Mesenteric fat pad (tissue), 1 donor: Measurements from ENCODE around the gene HEBP2. TPM values are rescaled to one million over a fixed set of nuclear protein-coding genes. Genes with fewer than 3 reads are reported as not detected.
"Not testable (repeated sequence)": the region's sequence is repeated elsewhere in the genome, so short reads cannot be mapped to it uniquely, and the experiment has no call there.

ENCODE experiments used
- DNase-seq: peaks from one replicate; pipeline ENCODE4 v3.0.0-alpha.2; 2020; ENCODE audit warnings: low spot score
- long read RNA-seq: library from polyadenylated mRNA; unstranded; transcript quantifications from one replicate; pipeline ENCODE4 v2.0.0, GENCODE V29; 2020
- total RNA-seq: library from RNA; stranded (reverse); fragmentation: NEBNext Ultra II Directional; extraction: Animal tissue kit (Norgen Biotek cat#: 25700); gene quantifications from one replicate; pipeline ENCODE4 v1.2.1, GENCODE V29; 2021
- donor health status: DM: yes; HTN: yes; CAD: no.

The HEBP2 gene, protein sequence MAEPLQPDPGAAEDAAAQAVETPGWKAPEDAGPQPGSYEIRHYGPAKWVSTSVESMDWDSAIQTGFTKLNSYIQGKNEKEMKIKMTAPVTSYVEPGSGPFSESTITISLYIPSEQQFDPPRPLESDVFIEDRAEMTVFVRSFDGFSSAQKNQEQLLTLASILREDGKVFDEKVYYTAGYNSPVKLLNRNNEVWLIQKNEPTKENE
- total RNA-seq, result 378 TPM
- long read RNA-seq, full-length matches to known transcripts, result 18 of 38 reads
- long read RNA-seq, partial matches to known transcripts, result 13 of 38 reads
- long read RNA-seq, other reads (novel, unspliced or antisense), result 7 of 38 reads

DNA sequence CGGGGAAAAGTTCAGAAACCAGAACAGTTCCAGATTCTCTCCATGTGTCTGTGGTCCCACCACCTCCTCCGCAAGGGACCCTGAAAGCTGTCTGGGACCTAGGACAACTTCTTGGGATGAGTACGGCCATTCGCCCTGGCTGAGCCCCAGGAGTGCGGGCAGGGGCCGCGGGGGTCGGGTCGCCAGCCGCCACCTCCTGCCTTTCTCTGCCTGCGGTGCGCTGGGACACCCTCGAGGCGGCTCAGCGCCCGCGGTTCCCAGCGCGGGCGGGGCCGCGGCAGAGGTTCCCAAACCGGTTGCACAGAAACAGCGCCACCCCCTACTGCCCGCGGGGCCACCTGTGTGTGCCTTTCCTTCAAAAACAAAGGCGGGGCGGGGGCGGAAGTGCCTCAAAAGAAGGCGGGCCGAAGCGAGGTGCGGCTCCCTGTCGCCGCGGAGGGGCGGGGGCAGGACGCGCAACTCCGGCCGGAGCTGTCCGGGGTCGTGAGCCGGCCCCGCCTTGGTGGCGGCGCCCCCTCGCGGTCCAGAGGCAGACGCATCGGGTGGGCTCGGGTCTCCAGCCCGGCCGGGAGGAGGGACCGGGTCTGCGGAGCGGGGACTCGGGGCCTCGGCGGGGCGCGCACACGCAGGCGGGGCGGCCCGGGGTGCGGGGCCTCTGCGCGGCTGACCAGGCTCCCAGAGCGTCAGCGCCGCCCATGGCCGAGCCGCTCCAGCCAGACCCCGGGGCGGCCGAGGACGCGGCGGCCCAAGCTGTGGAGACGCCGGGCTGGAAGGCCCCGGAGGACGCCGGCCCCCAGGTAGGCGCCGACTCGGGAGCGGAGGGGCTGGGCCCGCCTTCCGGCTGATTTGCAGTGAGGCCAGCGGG is at the start of gene HEBP2:
TSS of gene HEBP2 (plus strand) at position 423 of the 865 bp plus-strand sequence. CDS start at position 696, 273 bp downstream.
- DNase-seq, result peak; percentile 96

- no peak for DNase-seq
Measured at GRCh38 chr6:138357928-138358327, 46.1 kb upstream of the HEBP2 start.

DNA sequence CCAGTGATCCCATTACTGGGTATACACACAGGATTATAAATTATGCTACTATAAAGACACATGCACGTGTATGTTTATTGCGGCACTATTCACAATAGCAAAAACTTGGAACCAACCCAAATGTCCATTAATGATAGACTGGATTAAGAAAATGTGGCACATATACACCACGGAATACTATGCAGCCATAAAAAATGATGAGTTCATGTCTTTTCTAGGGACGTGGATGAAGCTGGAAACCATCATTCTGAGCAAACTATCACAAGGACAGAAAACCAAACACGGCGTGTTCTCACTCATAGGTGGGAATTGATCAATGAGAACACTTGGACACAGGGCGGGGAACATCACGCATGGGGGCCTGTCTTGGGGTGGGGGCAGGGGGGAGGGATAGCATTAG is 35.3 kb upstream of the HEBP2 start:
- DNase-seq, result not testable (repeated sequence)

- DNase-seq, result no peak
Measured at GRCh38 chr6:138370631-138371451, 33.2 kb upstream of the HEBP2 start.

GRCh38 chr6:138371452-138371711 is 32.6 kb upstream of the HEBP2 start:
- no peak for DNase-seq

- DNase-seq, result no peak
Measured at GRCh38 chr6:138371720-138372119, 32.3 kb upstream of the HEBP2 start.

DNA sequence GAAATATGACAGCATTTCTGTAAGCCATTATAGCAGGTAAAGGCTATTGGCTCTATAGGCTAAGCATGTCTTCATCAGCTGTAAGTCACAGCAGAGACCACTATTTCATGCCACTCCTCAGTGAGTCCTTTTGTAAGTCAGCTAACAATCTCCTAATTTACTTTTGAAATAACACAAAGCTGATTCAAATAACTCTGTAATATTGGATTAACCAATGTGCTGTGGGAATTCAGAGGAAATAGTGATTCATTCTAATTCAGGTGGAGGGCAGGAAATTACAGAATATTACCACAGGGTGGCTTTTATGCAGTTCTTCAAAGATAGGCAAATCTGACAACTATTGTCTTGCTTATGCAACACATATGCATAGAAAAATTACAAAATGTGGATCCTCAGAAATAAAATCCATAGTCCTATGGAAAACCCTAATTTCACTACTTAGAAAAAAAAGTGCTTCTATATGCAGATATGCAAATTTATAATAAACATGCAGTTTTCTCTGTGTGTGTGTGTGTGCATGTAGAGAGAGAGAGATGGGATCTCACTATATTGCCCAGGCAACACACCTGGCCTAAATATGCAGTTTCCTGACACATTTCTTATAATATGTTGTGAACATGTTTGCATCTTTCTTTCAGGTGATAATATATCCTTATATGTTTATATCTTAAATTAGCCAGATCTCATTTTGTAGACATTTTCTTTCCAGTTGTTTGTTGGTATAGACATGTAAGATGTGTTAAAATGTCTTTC is 31.1 kb upstream of the HEBP2 start:
- no peak for DNase-seq

DNA sequence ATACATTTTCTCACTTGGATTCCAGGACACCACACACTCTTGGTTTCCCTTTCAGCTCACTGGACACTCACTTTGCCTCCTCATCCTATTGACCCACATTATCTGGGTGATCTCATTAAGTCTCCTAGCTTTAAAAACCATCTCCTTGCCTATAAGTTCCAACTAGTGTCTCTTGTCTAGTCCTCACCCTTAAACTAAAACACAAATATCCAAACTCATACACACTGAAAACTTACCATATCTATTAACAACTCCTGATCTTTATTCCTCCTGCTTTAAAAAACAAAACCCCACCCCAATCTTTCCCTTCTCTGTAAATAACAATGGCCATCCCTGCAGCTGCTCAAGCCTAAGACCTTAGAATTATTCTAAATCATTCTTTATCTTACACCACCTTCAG is 29.8 kb upstream of the HEBP2 start:
- DNase-seq, result no peak

GRCh38 chr6:138374815-138375214 is 29.2 kb upstream of the HEBP2 start:
- DNase-seq, result no peak

DNA sequence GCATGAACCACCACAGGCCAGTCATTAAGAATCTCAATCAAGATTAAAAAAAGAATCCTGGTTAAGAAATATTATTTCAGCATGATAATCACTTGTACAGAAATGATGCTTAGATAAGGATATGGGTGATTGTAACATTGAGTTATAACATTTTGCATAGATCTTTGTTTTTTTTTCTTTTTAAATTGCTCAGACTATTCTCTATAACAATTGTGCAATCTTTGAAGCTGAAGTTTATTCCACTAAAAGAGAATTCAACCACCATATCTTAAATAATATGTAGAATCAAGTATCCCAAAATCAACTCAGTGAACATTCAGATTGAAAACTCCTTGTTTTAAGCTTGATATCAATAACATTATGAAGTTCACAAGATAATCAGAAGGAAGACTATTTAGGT is 27.0 kb upstream of the HEBP2 start:
- no peak for DNase-seq

- no peak for DNase-seq
Measured at GRCh38 chr6:138377844-138378243, 26.2 kb upstream of the HEBP2 start, which contains the start of gene SMIM28. SMIM28 (plus strand) TSS chr6:138377905; CDS start chr6:138378073, 168 bp downstream.

DNA sequence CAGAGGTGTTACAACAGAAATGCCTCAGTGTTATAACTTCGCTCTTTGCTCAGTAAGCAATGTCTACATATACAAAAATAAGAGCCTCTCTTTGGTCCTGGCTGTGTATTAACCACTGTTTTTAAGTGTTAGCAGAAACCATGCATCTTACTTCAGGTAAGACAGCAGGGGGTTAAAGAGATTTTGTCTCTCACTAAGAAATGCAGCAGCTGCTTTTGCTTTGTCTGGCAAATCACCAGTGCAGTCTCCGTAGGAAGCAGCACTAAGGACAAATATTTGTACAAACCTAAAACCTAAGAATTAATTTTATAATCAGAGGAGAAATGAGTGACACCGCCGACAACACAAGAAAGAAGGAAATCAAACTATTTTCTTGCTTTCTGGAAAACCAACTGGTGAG is 25.6 kb upstream of the HEBP2 start:
- DNase-seq, result no peak

GRCh38 chr6:138382498-138383265 is 21.3 kb upstream of the HEBP2 start:
- DNase-seq, result no peak

- no peak for DNase-seq
Measured at GRCh38 chr6:138383776-138384175, 20.2 kb upstream of the HEBP2 start.

- DNase-seq, result no peak
Measured at GRCh38 chr6:138386897-138387296, 17.1 kb upstream of the HEBP2 start.

DNA sequence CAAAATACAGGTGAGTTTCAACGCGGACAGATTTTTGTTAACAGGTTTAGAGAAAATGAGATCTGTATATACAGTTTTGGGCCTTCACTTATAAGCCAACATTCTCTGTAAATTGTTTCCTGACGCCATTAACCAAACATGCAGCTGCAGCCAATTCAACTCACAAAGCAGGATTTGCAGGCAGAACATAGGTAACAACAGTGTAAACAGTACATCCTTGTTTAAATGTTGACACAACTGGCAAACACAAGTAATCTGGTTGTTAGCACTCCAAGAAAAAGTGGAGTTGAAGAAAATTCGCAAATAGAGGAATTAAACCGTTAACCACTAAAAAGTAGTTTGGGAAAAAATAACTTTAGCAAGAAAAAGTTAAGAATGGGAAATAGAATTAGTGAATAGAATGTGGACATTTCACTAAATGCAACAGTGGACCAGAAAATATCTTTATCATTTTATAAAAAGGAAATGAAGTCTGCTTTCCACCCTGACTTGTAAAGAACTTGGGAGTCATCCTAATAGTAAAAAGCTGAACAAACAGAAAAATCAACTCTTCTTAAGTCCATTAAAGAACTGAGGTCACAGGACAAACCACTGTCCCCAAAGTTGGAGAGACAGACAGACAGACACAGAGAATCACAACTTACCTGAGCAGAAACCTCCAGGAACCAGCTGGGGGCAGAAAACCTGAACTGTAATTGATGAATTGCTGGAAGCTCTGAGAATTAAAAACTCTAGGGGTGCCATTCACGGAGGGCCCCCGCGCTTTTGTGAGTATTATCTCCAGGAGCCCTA is 16.2 kb upstream of the HEBP2 start:
- no peak for DNase-seq

DNA sequence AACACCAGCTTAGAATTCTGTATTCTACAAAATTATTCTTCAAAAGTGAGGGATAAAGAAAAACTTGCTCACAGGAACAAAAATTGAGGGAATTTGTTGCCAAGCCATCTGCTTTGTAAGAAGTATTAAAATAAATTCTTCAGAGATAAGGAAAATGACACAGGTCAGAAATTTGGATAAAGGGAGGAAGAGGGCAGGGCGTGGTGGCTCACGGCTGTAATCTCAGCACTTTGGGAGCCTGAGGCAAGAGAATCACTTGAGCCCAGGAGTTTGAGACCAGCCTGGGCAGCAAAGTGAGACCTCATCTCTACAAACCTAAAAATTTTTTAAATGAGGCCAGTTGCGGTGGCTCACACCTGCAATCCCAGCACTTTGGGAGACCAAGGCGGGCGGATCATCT is 14.5 kb upstream of the HEBP2 start:
- DNase-seq, result no peak

GRCh38 chr6:138393871-138394783 is 9.9 kb upstream of the HEBP2 start:
- DNase-seq, result no peak
